Breast epithelium (tissue), 4 donors: Measurements from ENCODE around the gene ARHGAP15. TPM values are rescaled to one million over a fixed set of nuclear protein-coding genes. Genes with fewer than 3 reads are reported as not detected.

ENCODE experiments used
- DNase-seq, 2 donors: peaks; one replicate each; pipeline ENCODE4 v3.0.0-alpha.2; 2019; ENCODE audit warnings: low spot score in 2 of 2
- H3K27ac ChIP-seq, 2 donors: fragments of 200-600 bp; sonication (generic) in 1 of 2; one replicate each; pipeline ENCODE4 v1.5.1; 2016 to 2019; ENCODE audit warnings: mild to moderate bottlenecking in 1 of 2
- H3K27me3 ChIP-seq, 2 donors: fragments of 200-600 bp; sonication (generic) in 1 of 2; one replicate each; pipeline versions ENCODE4 v1.5.1 to v1.6.0; 2017 to 2019; ENCODE audit warnings: control low read depth in 1 of 2, mild to moderate bottlenecking in 1 of 2
- H3K36me3 ChIP-seq: fragments of 200-600 bp; one replicate; pipeline ENCODE4 v1.5.1; 2019
- H3K4me1 ChIP-seq, 2 donors: fragments of 200-600 bp; sonication (generic); one replicate each; pipeline ENCODE4 v1.5.1; 2016 to 2019; ENCODE audit warnings: control low read depth in 1 of 2
- H3K4me3 ChIP-seq, 3 donors: fragments of 200-600 bp; sonication (generic); 1 replicate in 2 of 3; 2 replicates in 1 of 3; pipeline ENCODE4 v1.5.1; 2016 to 2019; ENCODE audit warnings: mild to moderate bottlenecking in 3 of 3, moderate library complexity in 2 of 3
- H3K9me3 ChIP-seq, 2 donors: fragments of 200-600 bp; sonication (generic) in 1 of 2; one replicate each; pipeline ENCODE4 v1.5.1; 2016 to 2019; ENCODE audit warnings: control low read depth in 1 of 2
- CTCF ChIP-seq, 3 donors: fragments of 450-650 bp; IDR thresholded peaks; one replicate each; pipeline ENCODE4 v1.5.1; 2016 to 2017; ENCODE audit warnings: antibody characterized with exemption in 3 of 3, mild to moderate bottlenecking in 3 of 3, moderate library complexity in 3 of 3
- POLR2A ChIP-seq: fragments of 450-650 bp; IDR thresholded peaks from one replicate; pipeline ENCODE4 v1.6.1; 2016; ENCODE audit warnings: antibody characterized with exemption, mild to moderate bottlenecking, moderate library complexity
- POLR2AphosphoS5 ChIP-seq, 3 donors: sonication (generic); formaldehyde crosslinking; IDR thresholded peaks; one replicate each; pipeline ENCODE4 v1.6.1; 2017; ENCODE audit warnings: antibody characterized with exemption in 3 of 3
- intact Hi-C: fragments of 100-400 bp; cut with DNase I; formaldehyde crosslinking; loops from one replicate; pipeline ENCODE4 v1.15.1; 2023; ENCODE audit warnings: low total_unique reads
- total RNA-seq, 3 donors: library from RNA; depleted of rRNA; stranded (reverse); fragments of >200 nt; gene quantifications; one replicate each; pipeline ENCODE4 v1.1.0, GENCODE V29; 2016

The ARHGAP15 gene
- total RNA-seq, 3 donors from 2014 or later = 8.9 to 13.4 (median 10.7) TPM

GRCh38 chr2:143482316-143482715, 353.1 kb downstream of the ARHGAP15 start:
- H3K4me1 ChIP-seq = no peaks in the 10 kb centered on the region
- TF ChIP-seq POLR2AphosphoS5 (IDR thresholded peaks at IDR 0.05) = no peak
- TF ChIP-seq POLR2A = no peak
- TF ChIP-seq CTCF (IDR thresholded peaks at IDR 0.05) = no peak
- H3K27ac ChIP-seq = no peak overlapping the region
- intact Hi-C loops = no loop called here
- H3K4me3 ChIP-seq = no peak overlapping the region
- H3K36me3 ChIP-seq = no peaks in the 10 kb centered on the region
- no peaks in the 10 kb centered on the region for H3K27me3 ChIP-seq
- no peaks in the 10 kb centered on the region for H3K9me3 ChIP-seq
- no peak for DNase-seq

- no peaks in the 10 kb centered on the region for H3K36me3 ChIP-seq
- H3K4me1 ChIP-seq = no peaks in the 10 kb centered on the region
- no peak overlapping the region for H3K27ac ChIP-seq
- no peak overlapping the region for H3K4me3 ChIP-seq
- no peaks in the 10 kb centered on the region for H3K27me3 ChIP-seq
- intact Hi-C loops = no loop called here
- no peak for DNase-seq
- TF ChIP-seq POLR2AphosphoS5 (IDR thresholded peaks at IDR 0.05) (peak in 1 of 3 donors; percentile 18), CTCF (IDR thresholded peaks at IDR 0.05) (no peak)
- H3K9me3 ChIP-seq = no peaks in the 10 kb centered on the region
Observed at GRCh38 chr2:143482771-143483170, 353.6 kb downstream of the ARHGAP15 start.

DNA sequence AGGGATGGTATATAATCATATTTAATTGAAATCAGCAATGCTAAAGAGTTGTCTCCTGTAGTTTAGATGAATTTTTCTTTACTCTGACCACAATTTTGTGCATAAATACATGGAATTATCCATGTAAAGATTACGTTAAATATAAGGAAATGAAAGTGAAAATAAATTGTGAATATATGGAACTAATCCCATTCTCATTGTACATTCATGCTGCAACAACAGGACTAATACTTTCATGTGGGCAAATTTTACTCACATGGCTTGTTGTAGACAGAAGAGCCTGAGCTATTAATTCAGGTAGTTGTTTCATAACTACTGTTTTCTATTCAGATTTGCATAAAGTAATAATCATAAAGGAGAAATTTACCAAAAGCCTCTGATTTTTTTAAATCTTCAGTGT, 357.8 kb downstream of the ARHGAP15 start:
- H3K9me3 ChIP-seq = no peaks in the 10 kb centered on the region
- no peak for TF ChIP-seq CTCF (IDR thresholded peaks at IDR 0.05)
- TF ChIP-seq POLR2AphosphoS5 (IDR thresholded peaks at IDR 0.05) = no peak
- TF ChIP-seq POLR2A = no peak
- intact Hi-C loops = no loop called here
- H3K4me1 ChIP-seq = no peaks in the 10 kb centered on the region
- no peak for DNase-seq
- H3K4me3 ChIP-seq = no peak overlapping the region
- no peaks in the 10 kb centered on the region for H3K36me3 ChIP-seq
- H3K27me3 ChIP-seq = no peaks in the 10 kb centered on the region
- H3K27ac ChIP-seq = no peak overlapping the region

DNA sequence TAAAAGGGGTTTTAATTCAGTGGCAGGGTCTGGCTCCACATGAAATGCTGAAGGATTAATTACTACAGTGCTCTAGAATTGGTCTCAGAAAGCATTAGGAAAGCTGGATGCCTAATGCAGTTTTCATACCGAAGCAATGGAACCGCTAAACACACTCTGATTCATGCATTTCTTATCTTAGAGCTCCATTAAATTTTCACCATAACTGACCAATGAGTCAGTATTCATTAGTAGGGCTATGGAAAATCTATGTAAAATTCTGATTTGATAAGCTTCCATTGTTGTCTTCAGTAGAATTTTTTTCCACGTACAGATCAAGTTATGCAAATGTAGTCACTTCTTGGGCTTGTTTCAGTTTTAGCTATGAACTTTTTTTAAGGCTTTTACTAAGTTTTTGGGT, 359.9 kb downstream of the ARHGAP15 start:
- Histone ChIP-seq H3K27ac (no peak overlapping the region), H3K4me3 (no peak overlapping the region), H3K4me1 (no peaks in the 10 kb centered on the region), H3K9me3 (no peaks in the 10 kb centered on the region), H3K27me3 (no peaks in the 10 kb centered on the region), H3K36me3 (no peaks in the 10 kb centered on the region)
- TF ChIP-seq CTCF (IDR thresholded peaks at IDR 0.05) = no peak
- TF ChIP-seq POLR2A = no peak
- TF ChIP-seq POLR2AphosphoS5 (IDR thresholded peaks at IDR 0.05) = no peak
- intact Hi-C loops = no loop called here
- DNase-seq = no peak

DNA sequence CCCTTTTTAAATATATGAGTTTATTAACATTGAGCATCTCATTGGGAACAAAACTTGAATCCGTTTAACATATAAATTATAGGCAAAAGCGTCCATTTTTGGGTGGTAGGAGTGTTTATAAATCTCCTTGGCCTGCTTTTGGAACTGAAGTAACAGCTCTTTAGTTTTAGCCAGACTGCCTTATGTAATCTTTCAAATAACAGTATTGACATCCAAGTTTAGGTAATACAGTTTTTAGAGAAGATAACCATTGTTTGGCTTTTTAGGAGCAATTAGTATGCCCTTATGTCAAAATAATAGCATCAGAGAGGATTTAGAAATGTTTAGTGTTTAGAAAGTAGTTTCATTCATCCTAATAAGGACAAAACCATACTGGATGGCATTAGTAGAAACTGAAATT, 361.9 kb downstream of the ARHGAP15 start:
- intact Hi-C loops = no loop called here
- TF ChIP-seq POLR2A (no peak), CTCF (IDR thresholded peaks at IDR 0.05) (no peak), POLR2AphosphoS5 (IDR thresholded peaks at IDR 0.05) (no peak)
- no peak overlapping the region for H3K4me3 ChIP-seq

More for the DNA sequence above, 361.9 kb downstream of the ARHGAP15 start:
- Histone ChIP-seq H3K9me3 (no peaks in the 10 kb centered on the region), H3K27me3 (no peaks in the 10 kb centered on the region), H3K36me3 (no peaks in the 10 kb centered on the region), H3K4me1 (no peaks in the 10 kb centered on the region), H3K27ac (no peak overlapping the region)
- DNase-seq = no peak
